ENCODE data around the gene THEMIS. TPM values are rescaled to one million over a fixed set of nuclear protein-coding genes. Genes with fewer than 3 reads are reported as not detected.

Gene THEMIS
- total and polyA plus RNA-seq, 11 donors: 0.01 to 2.3 (median 0.39) TPM; not detected in 6

GRCh38 chr6:127920804-127921203 lies 19.9 kb upstream of the THEMIS start:
- no peak for DNase-seq

GRCh38 chr6:127918506-127919427 lies 17.9 kb upstream of the THEMIS start:
- intact Hi-C loops (cut with DNase I): no loop called here
- TF ChIP-seq POLR2A (IDR thresholded peaks at IDR 0.05) (no peak), CTCF (IDR thresholded peaks at IDR 0.05) (no peak)
- WGBS, 4 donors: 66 to 74% (median 70%) methylated on average over 3 of the region's 3 CpGs
- DNase-seq: no peak
- Histone ChIP-seq H3K27ac (peak overlapping the region in 1 of 12 donors; percentile 59), H3K4me1 (no peaks in the 10 kb centered on the region), H3K9me3 (no peaks in the 10 kb centered on the region), H3K27me3 (no peaks in the 10 kb centered on the region), H3K4me3 (peak overlapping the region in 1 of 12 donors; percentile 46), H3K36me3 (no peaks in the 10 kb centered on the region)
- ATAC-seq: no peak

More at GRCh38 chr6:127920804-127921203, 19.9 kb upstream of the THEMIS start:
- Histone ChIP-seq H3K4me1 (no peaks in the 10 kb centered on the region), H3K36me3 (no peaks in the 10 kb centered on the region), H3K9me3 (peaks cover 0 to 10% (median 0%) of the 10 kb centered on the region in 12 donors), H3K27ac (no peak overlapping the region), H3K4me3 (no peak overlapping the region), H3K27me3 (no peaks in the 10 kb centered on the region)
- TF ChIP-seq CTCF (IDR thresholded peaks at IDR 0.05) (no peak), POLR2A (IDR thresholded peaks at IDR 0.05) (no peak)
- intact Hi-C loops (cut with DNase I): no loop called here
- no peak for ATAC-seq
- WGBS, 4 donors: 77 to 85% (median 81%) methylated on average over 3 of the region's 3 CpGs

DNA sequence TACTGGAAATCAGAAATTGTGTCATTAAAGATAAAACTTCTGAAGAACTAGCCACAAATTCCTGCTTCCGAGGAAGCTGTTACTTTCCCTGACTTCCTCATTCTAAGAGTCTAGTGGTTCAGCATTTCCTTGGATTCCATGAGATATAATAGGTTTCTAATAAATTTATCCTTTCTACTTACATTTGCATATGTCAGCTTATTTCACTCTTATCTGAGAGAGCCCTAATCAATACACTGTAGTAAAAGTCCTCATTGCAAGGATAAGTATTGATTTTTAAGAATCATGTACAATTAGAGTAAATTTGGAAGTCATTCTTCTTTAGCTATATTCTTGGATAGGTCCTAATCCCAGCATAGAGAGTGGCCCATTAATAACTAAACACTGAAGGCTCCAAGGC lies 16.9 kb upstream of the THEMIS start:
- TF ChIP-seq CTCF (IDR thresholded peaks at IDR 0.05) (no peak), POLR2A (IDR thresholded peaks at IDR 0.05) (no peak)
- intact Hi-C loops (cut with DNase I): no loop called here
- Histone ChIP-seq H3K27me3 (no peaks in the 10 kb centered on the region), H3K4me1 (no peaks in the 10 kb centered on the region), H3K36me3 (no peaks in the 10 kb centered on the region), H3K27ac (no peak overlapping the region), H3K4me3 (peak overlapping the region in 2 of 12 donors; percentile 9 to 46), H3K9me3 (no peaks in the 10 kb centered on the region)
- ATAC-seq: no peak
- DNase-seq: no peak
- 72 to 93% (median 83%) methylated on average over 1 of the region's 1 CpG for WGBS, 4 donors

- Histone ChIP-seq H3K27ac (no peak overlapping the region), H3K27me3 (no peaks in the 10 kb centered on the region), H3K4me3 (no peak overlapping the region), H3K4me1 (no peaks in the 10 kb centered on the region), H3K36me3 (no peaks in the 10 kb centered on the region), H3K9me3 (peaks cover 0 to 5% (median 0%) of the 10 kb centered on the region in 12 donors)
- ATAC-seq: no peak
- TF ChIP-seq CTCF (IDR thresholded peaks at IDR 0.05): no peak
- no peak for TF ChIP-seq POLR2A (IDR thresholded peaks at IDR 0.05)
- intact Hi-C loops (cut with DNase I): no loop called here
- DNase-seq: no peak
- WGBS, 4 donors: 72 to 83% (median 80%) methylated on average over 3 of the region's 3 CpGs
Observed at GRCh38 chr6:127914240-127914639, 13.4 kb upstream of the THEMIS start.

All from heart left ventricle (tissue), 16 donors.